COLO668 (cell line): ENCODE results near the gene PILRB.
"Not testable (repeated sequence)": the region's sequence is repeated elsewhere in the genome, so short reads cannot be mapped to it uniquely, and the experiment has no call there.

Experiments used
- DNase-seq: peaks from one replicate; lab custom pipeline; 2025; ENCODE audit not compliant: unreplicated experiment; lab: John Stamatoyannopoulos, UW

The PILRB gene

GRCh38 chr7:100353685-100354330 lies 4.1 kb upstream of the PILRB start:
- no peak for DNase-seq

DNA sequence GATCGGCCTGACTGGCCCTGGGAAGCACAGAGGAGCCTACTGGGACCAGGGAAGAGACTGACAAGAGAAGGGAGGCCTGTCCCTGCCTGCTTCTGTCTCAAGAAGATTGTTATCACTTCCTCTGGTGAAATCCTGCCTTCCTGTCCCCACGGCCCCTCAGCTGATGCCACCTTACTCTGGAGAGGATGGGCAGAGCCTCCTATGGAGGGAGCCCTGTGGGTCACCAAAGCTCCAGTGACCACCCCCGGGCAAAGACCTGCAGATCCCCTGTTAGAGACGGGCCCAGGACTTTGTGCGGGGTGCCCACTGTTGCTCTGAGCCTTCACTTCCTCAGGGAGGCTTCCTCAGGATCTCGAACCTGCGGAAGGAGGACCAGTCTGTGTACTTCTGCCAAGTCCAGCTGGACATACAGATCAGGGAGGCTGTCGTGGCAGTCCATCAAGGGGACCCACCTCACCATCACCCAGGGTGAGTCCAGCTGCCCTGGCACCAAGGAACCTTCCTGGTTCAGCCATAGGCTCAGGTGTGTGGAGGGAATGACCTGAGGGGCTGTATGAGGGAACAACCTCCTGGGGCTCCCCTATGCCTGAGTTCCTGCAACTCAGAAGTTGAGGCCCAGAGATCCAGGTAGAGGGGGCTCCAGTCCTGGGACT lies 1.4 kb upstream of the PILRB start:
- no peak for DNase-seq

DNA sequence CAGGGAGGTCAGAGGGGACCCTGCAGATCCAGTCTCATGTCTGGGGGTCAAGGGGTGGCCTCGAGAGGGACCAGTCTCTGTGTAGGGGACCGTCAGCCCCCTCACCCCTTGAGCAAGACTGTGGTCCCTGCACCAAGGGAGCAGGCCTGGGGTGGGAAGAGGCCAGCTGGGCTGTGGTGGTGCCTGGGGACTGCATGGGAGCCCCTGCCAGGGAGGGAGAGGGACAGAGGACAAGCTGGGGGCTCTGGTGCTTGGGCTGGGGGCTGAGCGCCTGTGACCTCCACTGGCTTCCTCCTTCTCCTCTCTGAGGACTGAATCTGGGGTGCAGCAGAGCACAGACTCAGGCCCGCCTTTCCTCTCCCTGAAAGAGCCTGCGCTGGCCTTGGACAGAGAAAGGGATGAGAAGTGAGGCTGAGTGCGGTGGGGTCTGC lies 771 bp upstream of the PILRB start:
- no peak for DNase-seq

DNA sequence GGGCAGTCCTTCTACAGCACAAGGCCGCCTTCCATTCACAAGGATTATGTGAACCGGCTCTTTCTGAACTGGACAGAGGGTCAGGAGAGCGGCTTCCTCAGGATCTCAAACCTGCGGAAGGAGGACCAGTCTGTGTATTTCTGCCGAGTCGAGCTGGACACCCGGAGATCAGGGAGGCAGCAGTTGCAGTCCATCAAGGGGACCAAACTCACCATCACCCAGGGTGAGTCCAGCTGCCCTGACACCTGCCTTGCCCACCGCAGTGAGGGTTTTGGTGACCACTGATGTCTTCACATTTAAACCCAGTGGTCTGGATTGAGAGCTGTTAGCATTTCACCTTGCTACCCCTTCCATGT lies 918 bp downstream of the PILRB start:
- no peak for DNase-seq

GRCh38 chr7:100360135-100360854 lies 2.4 kb downstream of the PILRB start:
- no peak for DNase-seq

DNA sequence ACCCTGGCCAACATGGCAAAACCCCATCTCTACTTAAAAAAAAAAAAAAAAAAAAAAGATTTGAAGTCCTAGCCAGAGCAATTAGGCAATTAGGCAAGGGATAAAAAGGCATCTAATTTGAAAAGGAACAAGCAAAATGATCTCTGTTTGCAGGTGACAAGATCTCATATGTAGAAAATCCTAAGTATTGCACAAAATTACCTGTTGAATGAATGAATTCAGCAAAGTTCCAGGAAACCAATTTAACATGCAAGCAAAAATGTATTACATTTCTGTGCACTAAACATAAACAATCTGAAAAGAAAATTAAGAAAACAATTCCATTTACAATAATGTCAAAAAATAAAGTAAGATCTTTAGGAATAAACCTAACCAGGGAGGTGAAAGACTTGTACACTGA lies 5.2 kb downstream of the PILRB start:
- DNase-seq: no peak

DNA sequence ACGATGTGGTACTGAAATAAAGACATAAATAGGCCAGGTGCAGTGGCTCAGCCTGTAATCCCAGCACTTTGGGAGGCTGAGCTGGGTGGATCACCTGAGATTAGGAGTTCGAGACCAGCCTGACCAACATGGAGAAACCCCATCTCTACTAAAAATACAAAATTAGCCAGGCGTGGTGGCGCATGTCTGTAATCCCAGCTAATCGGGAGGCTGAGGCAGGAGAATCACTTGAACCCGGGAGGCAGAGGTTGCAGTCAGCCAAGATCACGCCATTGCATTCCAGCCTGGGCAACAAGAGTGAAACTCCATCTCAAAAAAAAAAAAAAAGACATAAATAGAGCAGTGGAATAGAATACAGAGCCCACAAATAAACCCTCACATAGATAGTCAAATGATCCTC lies 5.9 kb downstream of the PILRB start:
- not testable (repeated sequence) for DNase-seq

- DNase-seq: no peak
Measured at GRCh38 chr7:100364480-100364879, 6.6 kb downstream of the PILRB start.

- not testable (repeated sequence) for DNase-seq
Measured at GRCh38 chr7:100365998-100366367, 8.1 kb downstream of the PILRB start.

- no peak for DNase-seq
Measured at GRCh38 chr7:100366411-100367250, 8.7 kb downstream of the PILRB start.

GRCh38 chr7:100367251-100367620 lies 9.3 kb downstream of the PILRB start:
- DNase-seq: no peak

DNA sequence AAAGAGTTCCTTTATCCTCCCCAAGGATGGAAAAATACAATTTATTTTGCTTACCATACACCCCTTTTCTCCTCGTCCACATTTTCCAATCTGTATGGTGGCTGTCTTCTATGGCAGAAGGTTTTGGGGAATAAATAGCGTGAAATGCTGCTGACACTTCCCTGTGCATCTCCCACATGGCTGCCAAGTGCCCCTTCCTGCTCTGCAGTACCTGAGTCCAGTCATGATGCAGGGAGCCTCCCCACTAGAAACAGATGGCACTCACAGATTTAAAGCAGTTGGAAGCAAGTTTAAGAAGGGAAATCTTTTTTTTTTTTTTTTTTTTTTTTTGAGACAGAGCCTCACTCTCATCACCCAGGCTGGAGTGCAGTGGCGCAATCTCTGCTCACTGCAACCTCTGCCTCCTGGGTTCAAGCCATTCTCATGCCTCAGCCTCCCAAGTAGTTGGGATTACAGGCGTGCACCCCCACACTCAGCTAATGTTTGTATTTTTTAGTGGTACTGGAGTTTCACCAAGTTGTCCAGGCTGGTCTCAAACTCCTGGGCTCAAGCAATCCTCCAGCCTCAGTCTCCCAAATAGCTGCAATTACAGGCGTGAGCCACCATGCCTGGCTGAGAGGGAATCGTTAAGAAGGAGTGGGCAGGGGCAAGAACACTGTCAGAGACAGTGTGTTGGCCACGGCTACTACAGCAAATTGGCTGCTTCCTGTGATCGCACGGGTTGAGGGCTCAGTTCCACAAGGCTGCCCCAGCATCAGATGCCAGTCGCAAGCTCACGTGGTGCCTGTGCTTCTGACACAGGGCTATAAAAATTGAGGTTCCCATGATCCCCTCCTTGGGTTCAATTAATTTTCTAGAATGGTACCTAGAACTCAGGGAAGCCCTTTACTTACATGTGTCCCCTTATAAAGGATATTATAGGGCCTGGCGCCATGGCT lies 10.0 kb downstream of the PILRB start:
- no peak for DNase-seq

GRCh38 chr7:100369105-100369504 lies 11.2 kb downstream of the PILRB start:
- no peak for DNase-seq

DNA sequence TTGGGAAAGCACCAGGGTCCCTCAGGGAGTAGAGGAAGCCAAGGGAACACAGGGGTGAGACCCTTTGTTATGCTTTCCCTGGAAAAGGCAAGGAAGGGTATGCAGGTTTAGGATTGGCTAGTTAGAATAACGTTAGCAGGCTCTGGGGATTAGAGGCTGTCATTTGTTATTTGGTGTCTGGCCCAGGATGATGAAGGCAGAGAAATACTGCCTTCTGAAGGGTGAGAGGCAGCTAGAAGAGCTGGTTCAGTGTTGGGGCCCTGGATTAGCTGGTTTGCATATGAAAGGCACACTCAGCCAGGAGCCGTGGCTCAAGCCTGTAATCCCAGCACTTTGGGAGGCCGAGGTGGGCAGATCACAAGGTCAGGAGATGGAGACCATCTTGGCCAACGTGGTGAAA lies 12.4 kb downstream of the PILRB start:
- DNase-seq: no peak

GRCh38 chr7:100370746-100371145 lies 12.8 kb downstream of the PILRB start:
- DNase-seq: no peak

- DNase-seq: no peak
Measured at GRCh38 chr7:100371561-100372171, 13.7 kb downstream of the PILRB start.

- no peak for DNase-seq
Measured at GRCh38 chr7:100372256-100372655, 14.3 kb downstream of the PILRB start.

GRCh38 chr7:100372694-100373093 lies 14.8 kb downstream of the PILRB start:
- DNase-seq: no peak

DNA sequence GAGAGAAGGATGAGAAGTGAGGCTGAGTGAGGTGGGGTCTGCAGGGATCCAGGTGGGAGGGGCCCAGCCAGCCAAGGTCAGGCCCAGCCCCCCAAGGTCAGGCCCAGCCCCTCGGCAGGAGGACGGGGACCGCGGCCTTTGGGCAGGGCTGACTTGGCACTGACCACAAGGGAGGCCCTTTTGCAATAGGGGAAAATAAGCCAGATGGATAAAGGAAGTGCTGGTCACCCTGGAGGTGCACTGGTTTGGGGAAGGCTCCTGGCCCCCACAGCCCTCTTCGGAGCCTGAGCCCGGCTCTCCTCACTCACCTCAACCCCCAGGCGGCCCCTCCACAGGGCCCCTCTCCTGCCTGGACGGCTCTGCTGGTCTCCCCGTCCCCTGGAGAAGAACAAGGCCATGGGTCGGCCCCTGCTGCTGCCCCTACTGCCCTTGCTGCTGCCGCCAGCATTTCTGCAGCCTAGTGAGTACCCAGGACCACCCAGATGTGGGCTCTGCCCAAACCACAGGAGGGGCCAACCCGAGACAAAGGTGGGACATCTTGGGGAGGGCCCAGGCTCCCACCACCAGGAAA lies 15.4 kb downstream of the PILRB start, which contains the start of gene PILRA:
Gene PILRA (plus strand): TSS at position 227 of the 571 bp plus-strand sequence. CDS start 170 bp downstream, at position 397.
- DNase-seq: no peak
